Neural progenitor cell (in vitro differentiated cells): ENCODE measurements around the gene ANGPTL2. TPM values are rescaled to one million over a fixed set of nuclear protein-coding genes. Genes with fewer than 3 reads are reported as not detected.

ENCODE experiments used
- DNase-seq: peaks from one replicate; pipeline ENCODE4 v3.0.0-alpha.2; 2016; ENCODE audit warnings: low spot score
- H2AFZ ChIP-seq: fragments of 200-600 bp; sonication (generic); replicated peaks from 2 replicates; pipeline ENCODE4 v1.6.1; 2016; ENCODE audit warnings: antibody characterized with exemption
- H3F3A ChIP-seq: fragments of 200-600 bp; sonication (generic); 2 replicates; pipeline ENCODE4 v1.6.1; 2016; ENCODE audit warnings: antibody characterized with exemption, low read depth
- H3K27ac ChIP-seq: fragments of 200-600 bp; sonication (generic); 2 replicates; pipeline ENCODE4 v1.5.1; 2016; ENCODE audit warnings: mild to moderate bottlenecking
- H3K27me3 ChIP-seq: fragments of 200-600 bp; sonication (generic); 2 replicates; pipeline ENCODE4 v1.6.1; 2016; ENCODE audit warnings: mild to moderate bottlenecking, moderate library complexity
- H3K36me3 ChIP-seq: fragments of 200-600 bp; sonication (generic); 2 replicates; pipeline ENCODE4 v1.5.1; 2016
- H3K4me1 ChIP-seq: fragments of 200-600 bp; sonication (generic); 2 replicates; pipeline ENCODE4 v1.6.1; 2016; ENCODE audit warnings: mixed run types
- H3K4me2 ChIP-seq: fragments of 200-600 bp; sonication (generic); 2 replicates; pipeline ENCODE4 v1.6.1; 2016
- H3K4me3 ChIP-seq: fragments of 200-600 bp; sonication (generic); 2 replicates; pipeline ENCODE4 v1.5.1; 2016
- H3K79me2 ChIP-seq: fragments of 200-600 bp; sonication (generic); 2 replicates; pipeline ENCODE4 v1.6.1; 2016; ENCODE audit warnings: low read depth
- H3K9ac ChIP-seq: fragments of 200-600 bp; sonication (generic); 2 replicates; pipeline ENCODE4 v1.6.1; 2016
- H3K9me3 ChIP-seq: fragments of 200-600 bp; sonication (generic); 2 replicates; pipeline ENCODE4 v1.5.1; 2016; ENCODE audit warnings: low read depth
- H4K20me1 ChIP-seq: fragments of 200-600 bp; sonication (generic); 2 replicates; pipeline ENCODE4 v1.6.1; 2016; ENCODE audit warnings: low read depth
- H3K27ac Mint-ChIP-seq: 3 replicates; pipeline ENCODE4 v1.8.0; 2021; ENCODE audit warnings: mixed read lengths
- H3K27me3 Mint-ChIP-seq: 2 replicates; pipeline ENCODE4 v1.8.0; 2022; ENCODE audit warnings: low read depth, mild to moderate bottlenecking, inconsistent platforms, moderate library complexity, mixed read lengths; ENCODE audit not compliant: insufficient read depth
- H3K36me3 Mint-ChIP-seq: 3 replicates; pipeline ENCODE4 v1.8.0; 2021; ENCODE audit warnings: mixed read lengths
- H3K4me1 Mint-ChIP-seq: 3 replicates; pipeline ENCODE4 v1.8.0; 2021; ENCODE audit warnings: mixed read lengths
- H3K4me3 Mint-ChIP-seq: 3 replicates; pipeline ENCODE4 v1.8.0; 2021; ENCODE audit warnings: mild to moderate bottlenecking, moderate library complexity, mixed read lengths
- H3K9me3 Mint-ChIP-seq: 3 replicates; pipeline ENCODE4 v1.8.0; 2020; ENCODE audit warnings: mixed read lengths
- CTCF ChIP-seq: fragments of 200-600 bp; sonication (generic); IDR thresholded peaks from 2 replicates; pipeline ENCODE4 v1.5.1; 2017; ENCODE audit warnings: antibody characterized with exemption, mild to moderate bottlenecking
- EZH2 ChIP-seq: fragments of 200-600 bp; sonication (generic); IDR thresholded peaks from 2 replicates; pipeline ENCODE4 v1.6.1; 2017; ENCODE audit warnings: antibody characterized with exemption, mild to moderate bottlenecking, moderate library complexity
- EZH2phosphoT487 ChIP-seq: fragments of 200-600 bp; sonication (generic); IDR thresholded peaks from 2 replicates; pipeline ENCODE4 v1.6.1; 2017; ENCODE audit warnings: antibody characterized with exemption
- total RNA-seq: library from RNA; depleted of rRNA; stranded (reverse); fragments of >200 nt; gene quantifications from 2 replicates; pipeline ENCODE4 v1.2.3, GENCODE V29; 2015; ENCODE audit warnings: low replicate concordance

ANGPTL2 gene
- total RNA-seq, 1 donor from 2014 or later: 7.6 TPM

GRCh38 chr9:127114606-127115005 is 7.8 kb downstream of the ANGPTL2 start:
- no peaks in the 10 kb centered on the region for H3K9me3 Mint-ChIP-seq
- TF ChIP-seq CTCF (no peak), EZH2phosphoT487 (no peak), EZH2 (no peak)
- Histone ChIP-seq H3K9ac (no peak overlapping the region), H3K79me2 (peaks cover 8% of the 10 kb centered on the region), H3K27ac (no peak overlapping the region), H4K20me1 (peaks cover 18% of the 10 kb centered on the region), H2AFZ (no peak overlapping the region), H3F3A (peaks cover 8% of the 10 kb centered on the region), H3K4me3 (no peak overlapping the region), H3K4me2 (no peak overlapping the region), H3K9me3 (no peaks in the 10 kb centered on the region), H3K27me3 (no peaks in the 10 kb centered on the region), H3K36me3 (no peaks in the 10 kb centered on the region), H3K4me1 (peaks cover 20% of the 10 kb centered on the region)
- peaks cover 3% of the 10 kb centered on the region for H3K27me3 Mint-ChIP-seq
- H3K36me3 Mint-ChIP-seq: peaks cover 2% of the 10 kb centered on the region
- no peak overlapping the region for H3K27ac Mint-ChIP-seq
- H3K4me3 Mint-ChIP-seq: no peak overlapping the region
- peaks cover 24% of the 10 kb centered on the region for H3K4me1 Mint-ChIP-seq
- no peak for DNase-seq

GRCh38 chr9:127113191-127113972 is 9.1 kb downstream of the ANGPTL2 start:
- TF ChIP-seq EZH2phosphoT487: no peak
- TF ChIP-seq CTCF: no peak
- TF ChIP-seq EZH2: no peak
- Histone ChIP-seq H3K27me3 (no peaks in the 10 kb centered on the region), H3K9ac (no peak overlapping the region), H3K9me3 (no peaks in the 10 kb centered on the region), H4K20me1 (peaks cover 7% of the 10 kb centered on the region), H3K4me3 (no peak overlapping the region), H3F3A (peaks cover 4% of the 10 kb centered on the region), H3K36me3 (no peaks in the 10 kb centered on the region), H3K79me2 (no peaks in the 10 kb centered on the region), H3K4me2 (no peak overlapping the region), H3K27ac (no peak overlapping the region), H2AFZ (no peak overlapping the region), H3K4me1 (peaks cover 11% of the 10 kb centered on the region)
- Mint-ChIP-seq H3K27me3 (peaks cover 3% of the 10 kb centered on the region), H3K36me3 (peaks cover 2% of the 10 kb centered on the region), H3K9me3 (no peaks in the 10 kb centered on the region), H3K27ac (no peak overlapping the region), H3K4me1 (peaks cover 21% of the 10 kb centered on the region), H3K4me3 (no peak overlapping the region)
- DNase-seq: no peak

- peaks cover 16% of the 10 kb centered on the region for H3K4me1 Mint-ChIP-seq
- no peaks in the 10 kb centered on the region for H3K9me3 Mint-ChIP-seq
- Histone ChIP-seq H3K4me2 (no peak overlapping the region), H3K4me3 (no peak overlapping the region), H3K79me2 (no peaks in the 10 kb centered on the region), H3F3A (peaks cover 4% of the 10 kb centered on the region), H4K20me1 (peaks cover 1% of the 10 kb centered on the region), H3K9ac (no peak overlapping the region), H3K27ac (no peak overlapping the region), H3K9me3 (no peaks in the 10 kb centered on the region), H2AFZ (no peak overlapping the region), H3K4me1 (peaks cover 10% of the 10 kb centered on the region), H3K36me3 (no peaks in the 10 kb centered on the region), H3K27me3 (no peaks in the 10 kb centered on the region)
- TF ChIP-seq EZH2 (no peak), EZH2phosphoT487 (no peak), CTCF (no peak)
- H3K4me3 Mint-ChIP-seq: no peak overlapping the region
- DNase-seq: no peak
- H3K27me3 Mint-ChIP-seq: peaks cover 3% of the 10 kb centered on the region
- peaks cover 5% of the 10 kb centered on the region for H3K36me3 Mint-ChIP-seq
- no peak overlapping the region for H3K27ac Mint-ChIP-seq
Measured at GRCh38 chr9:127112735-127113161, 9.7 kb downstream of the ANGPTL2 start.
